GM21737 (cell line): ENCODE results near the gene SLC25A26.

Source experiments
- ATAC-seq: cut with Tn5 transposase; IDR thresholded peaks from one replicate; pipeline ENCODE4 v1.9.1; 2021; ENCODE audit warnings: mild to moderate bottlenecking, moderate library complexity; ENCODE audit not compliant: unreplicated experiment

Gene SLC25A26

GRCh38 chr3:66317750-66318376 is 97.1 kb downstream of the SLC25A26 start:
- no peak for ATAC-seq

- ATAC-seq: no peak
These were observed 99.6 kb downstream of the SLC25A26 start for GRCh38 chr3:66320390-66320789.

GRCh38 chr3:66322436-66322835 is 101.6 kb downstream of the SLC25A26 start:
- ATAC-seq: no peak

GRCh38 chr3:66326340-66326739 is 105.5 kb downstream of the SLC25A26 start:
- no peak for ATAC-seq

- no peak for ATAC-seq
These were observed 114.9 kb downstream of the SLC25A26 start for GRCh38 chr3:66335671-66336070.

- ATAC-seq: no peak
These were observed 115.5 kb downstream of the SLC25A26 start for GRCh38 chr3:66336333-66336766.

- no peak for ATAC-seq
These were observed 118.1 kb downstream of the SLC25A26 start for GRCh38 chr3:66338927-66339326.

- ATAC-seq: no peak
These were observed 122.0 kb downstream of the SLC25A26 start for GRCh38 chr3:66342717-66343356.

GRCh38 chr3:66344391-66344811 is 123.6 kb downstream of the SLC25A26 start:
- no peak for ATAC-seq

GRCh38 chr3:66344848-66345578 is 124.2 kb downstream of the SLC25A26 start:
- ATAC-seq: no peak

GRCh38 chr3:66348704-66349103 is 127.9 kb downstream of the SLC25A26 start:
- ATAC-seq: no peak

- no peak for ATAC-seq
These were observed 129.8 kb downstream of the SLC25A26 start for GRCh38 chr3:66350601-66351000.

- ATAC-seq: no peak
These were observed 132.2 kb downstream of the SLC25A26 start for GRCh38 chr3:66353039-66353438.

- ATAC-seq: no peak
These were observed 132.7 kb downstream of the SLC25A26 start for GRCh38 chr3:66353530-66353929.

- ATAC-seq: no peak
These were observed 133.2 kb downstream of the SLC25A26 start for GRCh38 chr3:66354001-66354400.

GRCh38 chr3:66355394-66355793 is 134.6 kb downstream of the SLC25A26 start:
- no peak for ATAC-seq

- no peak for ATAC-seq
These were observed 135.2 kb downstream of the SLC25A26 start for GRCh38 chr3:66355997-66356396.

- no peak for ATAC-seq
These were observed 140.6 kb downstream of the SLC25A26 start for GRCh38 chr3:66361356-66361755.

GRCh38 chr3:66362541-66362941 is 141.7 kb downstream of the SLC25A26 start:
- ATAC-seq: no peak

- ATAC-seq: no peak
These were observed 142.3 kb downstream of the SLC25A26 start for GRCh38 chr3:66363148-66363547.

GRCh38 chr3:66365080-66365479 is 144.3 kb downstream of the SLC25A26 start:
- no peak for ATAC-seq

GRCh38 chr3:66366747-66367146 is 145.9 kb downstream of the SLC25A26 start:
- ATAC-seq: no peak
